GM12874 (cell line): ENCODE data around the gene SDCBP2.

Source experiments
- CTCF ChIP-seq: IDR thresholded peaks from 2 replicates; pipeline ENCODE4 v1.5.1; 2011; ENCODE audit warnings: low read depth, mild to moderate bottlenecking, control low read depth, low read length, moderate library complexity; ENCODE audit not compliant: insufficient read depth

Gene SDCBP2

GRCh38 chr20:1312904-1313235, 16.1 kb downstream of the SDCBP2 start:
- no peak for TF ChIP-seq CTCF

GRCh38 chr20:1312308-1312707, 16.6 kb downstream of the SDCBP2 start:
- TF ChIP-seq CTCF: no peak

- no peak for TF ChIP-seq CTCF
Measured at GRCh38 chr20:1310506-1311190, 18.3 kb downstream of the SDCBP2 start.

- no peak for TF ChIP-seq CTCF
Measured at GRCh38 chr20:1310071-1310470, 18.9 kb downstream of the SDCBP2 start.

GRCh38 chr20:1309439-1309847, 19.5 kb downstream of the SDCBP2 start:
- TF ChIP-seq CTCF: no peak

GRCh38 chr20:1308702-1309095, 20.2 kb downstream of the SDCBP2 start:
- no peak for TF ChIP-seq CTCF

GRCh38 chr20:1308067-1308701, 20.8 kb downstream of the SDCBP2 start:
- TF ChIP-seq CTCF: no peak

- TF ChIP-seq CTCF: no peak
Measured at GRCh38 chr20:1307571-1307971, 21.4 kb downstream of the SDCBP2 start.
